Measurements from ENCODE around the gene TAX1BP3. TPM values are rescaled to one million over a fixed set of nuclear protein-coding genes. Genes with fewer than 3 reads are reported as not detected.

TAX1BP3 gene
- total RNA-seq, 1 experiment from 2014 or later = 50.0 TPM

DNA sequence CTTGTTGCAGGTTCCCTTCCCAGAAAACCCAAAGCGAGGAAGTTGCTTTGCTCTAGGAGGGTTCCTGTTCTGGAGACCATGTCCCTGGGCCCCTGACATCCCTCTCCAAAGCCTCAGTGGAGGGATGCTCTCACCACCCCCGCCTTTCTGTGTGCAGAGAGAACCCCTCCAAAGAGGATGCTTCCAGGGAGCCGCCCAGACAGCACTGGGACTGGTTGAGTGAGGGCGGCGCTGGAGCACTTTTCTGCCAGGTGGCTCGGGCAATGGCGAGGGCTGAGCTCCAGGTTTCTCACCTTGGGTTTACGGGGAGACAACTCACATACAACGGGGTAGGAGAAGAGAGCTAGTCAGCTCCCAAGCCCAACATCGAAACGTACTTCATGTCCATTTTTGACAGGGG is 7.5 kb upstream of the TAX1BP3 start:
- H3K9me3 ChIP-seq (ENCODE audit: control insufficient read depth in 1 of 2, insufficient read depth in 1 of 2, low read depth in 1 of 2, low read length in 2 of 2) = no peaks in the 10 kb centered on the region
- no peak for TF ChIP-seq ATF3 (IDR thresholded peaks at IDR 0.05)
- no peak for TF ChIP-seq CBX3 (IDR thresholded peaks at IDR 0.05; ENCODE audit: low read depth)
- no peak for TF ChIP-seq EZH2phosphoT487 (IDR thresholded peaks at IDR 0.05; ENCODE audit: borderline replicate concordance)
- no peak for TF ChIP-seq ZBTB33 (IDR thresholded peaks at IDR 0.05; ENCODE audit: extremely low read depth, insufficient replicate concordance, low read length)
- no peak for TF ChIP-seq SIN3A (IDR thresholded peaks at IDR 0.05; ENCODE audit: low read depth)
- no peak for TF ChIP-seq SP1 (IDR thresholded peaks at IDR 0.05; ENCODE audit: low read depth)
- no peak for TF ChIP-seq POLR2AphosphoS5 (IDR thresholded peaks at IDR 0.05; ENCODE audit: low read depth, low read length)
- TF ChIP-seq JUND (IDR thresholded peaks at IDR 0.05) = no peak
- no peak for TF ChIP-seq REST (IDR thresholded peaks at IDR 0.05; ENCODE audit: low read depth)
- no peak for TF ChIP-seq YY1 (IDR thresholded peaks at IDR 0.05; ENCODE audit: extremely low read depth, insufficient replicate concordance, low read depth, low read length)
- no peak for TF ChIP-seq FOSL1 (IDR thresholded peaks at IDR 0.05; ENCODE audit: low read depth)
- TF ChIP-seq TCF7L2 (IDR thresholded peaks at IDR 0.05; ENCODE audit: borderline replicate concordance, extremely low read depth, insufficient read depth, insufficient read length) = no peak
- no peak for TF ChIP-seq ZFX (IDR thresholded peaks at IDR 0.05)
- no peak for TF ChIP-seq CEBPB (IDR thresholded peaks at IDR 0.05; ENCODE audit: low read depth)
- TF ChIP-seq ELF1 (IDR thresholded peaks at IDR 0.05; ENCODE audit: borderline replicate concordance, low read depth) = no peak
- TF ChIP-seq EZH2 (IDR thresholded peaks at IDR 0.05) = no peak
- TF ChIP-seq, protein P1, sequence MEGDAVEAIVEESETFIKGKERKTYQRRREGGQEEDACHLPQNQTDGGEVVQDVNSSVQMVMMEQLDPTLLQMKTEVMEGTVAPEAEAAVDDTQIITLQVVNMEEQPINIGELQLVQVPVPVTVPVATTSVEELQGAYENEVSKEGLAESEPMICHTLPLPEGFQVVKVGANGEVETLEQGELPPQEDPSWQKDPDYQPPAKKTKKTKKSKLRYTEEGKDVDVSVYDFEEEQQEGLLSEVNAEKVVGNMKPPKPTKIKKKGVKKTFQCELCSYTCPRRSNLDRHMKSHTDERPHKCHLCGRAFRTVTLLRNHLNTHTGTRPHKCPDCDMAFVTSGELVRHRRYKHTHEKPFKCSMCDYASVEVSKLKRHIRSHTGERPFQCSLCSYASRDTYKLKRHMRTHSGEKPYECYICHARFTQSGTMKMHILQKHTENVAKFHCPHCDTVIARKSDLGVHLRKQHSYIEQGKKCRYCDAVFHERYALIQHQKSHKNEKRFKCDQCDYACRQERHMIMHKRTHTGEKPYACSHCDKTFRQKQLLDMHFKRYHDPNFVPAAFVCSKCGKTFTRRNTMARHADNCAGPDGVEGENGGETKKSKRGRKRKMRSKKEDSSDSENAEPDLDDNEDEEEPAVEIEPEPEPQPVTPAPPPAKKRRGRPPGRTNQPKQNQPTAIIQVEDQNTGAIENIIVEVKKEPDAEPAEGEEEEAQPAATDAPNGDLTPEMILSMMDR (IDR thresholded peaks at IDR 0.05 in 2 of 3, conservative IDR thresholded peaks at IDR 0.05 in 1 of 3; ENCODE audit: borderline replicate concordance in 1 of 3, insufficient read depth in 1 of 3, low read depth in 2 of 3, low read length in 2 of 3) = no peak
- TF ChIP-seq POLR2A (IDR thresholded peaks at IDR 0.05; ENCODE audit: borderline replicate concordance, extremely low read depth, insufficient read depth, insufficient read length) = no peak
- H3K79me2 ChIP-seq (ENCODE audit: insufficient read depth, low read length) = no peaks in the 10 kb centered on the region
- no peaks in the 10 kb centered on the region for H3K36me3 ChIP-seq (ENCODE audit: control insufficient read depth in 1 of 2, insufficient read depth in 2 of 2, low read length in 2 of 2)
- no peak overlapping the region for H3K4me2 ChIP-seq (ENCODE audit: low read length)
- CTCF ChIA-PET = no interaction called here
- intact Hi-C loops (cut with micrococcal nuclease) = no loop called here
- DNase-seq (ENCODE audit: low read depth, low spot score) (no peak), ATAC-seq (no peak)
- H4K20me1 ChIP-seq (ENCODE audit: insufficient read depth) = no peaks in the 10 kb centered on the region; the same call in 1 of the 2 replicates
- RAD21 ChIA-PET (ENCODE audit: low non-redundant PET in 1 of 2, low total read pairs in 2 of 2, uncharacterized antibody in 2 of 2, unreplicated experiment in 2 of 2) = no interaction called here
- no TSS peak for BruUV-seq (replicated peaks)
- no peaks in the 10 kb centered on the region for H3K4me1 ChIP-seq (ENCODE audit: control insufficient read depth in 1 of 2, insufficient read depth in 2 of 2, low read length in 2 of 2)
- H3K27ac ChIP-seq (ENCODE audit: low read depth, low read length) = no peak overlapping the region
- POLR2A ChIA-PET = interaction anchor here (0.6 kb wide), 1 partner anchor 632 kb away, joined by 3 read pairs; no protein-coding TSS in a partner anchor
- H3K9ac ChIP-seq (ENCODE audit: low read length) = no peak overlapping the region
- H2AFZ ChIP-seq (ENCODE audit: low read depth, low read length, poor library complexity, severe bottlenecking) = no peak overlapping the region
- no peaks in the 10 kb centered on the region for H3K27me3 ChIP-seq (ENCODE audit: insufficient read depth, low read length)
- no peaks in the 10 kb centered on the region for H3K9me2 ChIP-seq (ENCODE audit: insufficient read depth)
- H3K4me3 ChIP-seq (replicated peaks in 1 of 2; ENCODE audit: low read depth in 1 of 2, low read length in 2 of 2) = no peak overlapping the region
